Liver (tissue), 3 donors: ENCODE measurements around the gene NUTF2.
"Not testable (repeated sequence)": the region's sequence is repeated elsewhere in the genome, so short reads cannot be mapped to it uniquely, and the experiment has no call there.

Source experiments
- CTCF ChIP-seq: fragments of 150-350 bp; IDR thresholded peaks from 2 replicates; pipeline ENCODE4 v1.5.1; 2017; ENCODE audit warnings: improper control_type of control experiment, low read depth, low read length; ENCODE audit not compliant: missing input control
- JUND ChIP-seq, 2 donors: IDR thresholded peaks; 2 replicates each; pipeline ENCODE4 v1.6.1; 2016; ENCODE audit warnings: antibody characterized with exemption in 2 of 2
- TAF1 ChIP-seq: conservative IDR thresholded peaks from 2 replicates; pipeline ENCODE4 v1.6.1; 2016; ENCODE audit warnings: antibody characterized with exemption, mild to moderate bottlenecking
- YY1 ChIP-seq: IDR thresholded peaks from 2 replicates; pipeline ENCODE4 v1.6.1; 2016; ENCODE audit warnings: antibody characterized with exemption, mild to moderate bottlenecking
- donor health status: healthy.
- donor health status: healthy.

GRCh38 chr16:67915496-67915769, 68.7 kb downstream of the NUTF2 start:
- TF ChIP-seq CTCF; TAF1; YY1; JUND (IDR thresholded peaks at IDR 0.05): not testable (repeated sequence)
